ENCODE measurements around the gene OR4F6.

The OR4F6 gene

DNA sequence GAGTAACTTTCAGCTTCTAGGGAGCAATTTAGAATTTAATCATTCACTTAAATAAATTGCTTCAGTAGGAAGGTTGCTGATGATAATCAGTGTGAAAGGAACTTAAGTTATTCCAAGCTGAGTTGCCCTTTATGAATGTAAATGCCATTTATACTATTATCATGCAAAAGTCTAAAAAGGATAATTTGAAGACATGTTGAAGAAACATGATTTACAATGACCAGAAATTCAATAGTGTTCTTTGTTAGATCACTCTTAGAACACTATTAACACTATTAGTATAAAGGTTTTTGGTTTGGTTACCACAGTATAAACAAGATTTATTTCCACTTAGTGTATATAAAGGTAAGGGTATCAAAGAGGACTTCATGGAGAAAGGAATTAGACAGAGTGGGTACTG lies 1.6 kb downstream of the OR4F6 start:
- DNase-seq, result no peak

DNA sequence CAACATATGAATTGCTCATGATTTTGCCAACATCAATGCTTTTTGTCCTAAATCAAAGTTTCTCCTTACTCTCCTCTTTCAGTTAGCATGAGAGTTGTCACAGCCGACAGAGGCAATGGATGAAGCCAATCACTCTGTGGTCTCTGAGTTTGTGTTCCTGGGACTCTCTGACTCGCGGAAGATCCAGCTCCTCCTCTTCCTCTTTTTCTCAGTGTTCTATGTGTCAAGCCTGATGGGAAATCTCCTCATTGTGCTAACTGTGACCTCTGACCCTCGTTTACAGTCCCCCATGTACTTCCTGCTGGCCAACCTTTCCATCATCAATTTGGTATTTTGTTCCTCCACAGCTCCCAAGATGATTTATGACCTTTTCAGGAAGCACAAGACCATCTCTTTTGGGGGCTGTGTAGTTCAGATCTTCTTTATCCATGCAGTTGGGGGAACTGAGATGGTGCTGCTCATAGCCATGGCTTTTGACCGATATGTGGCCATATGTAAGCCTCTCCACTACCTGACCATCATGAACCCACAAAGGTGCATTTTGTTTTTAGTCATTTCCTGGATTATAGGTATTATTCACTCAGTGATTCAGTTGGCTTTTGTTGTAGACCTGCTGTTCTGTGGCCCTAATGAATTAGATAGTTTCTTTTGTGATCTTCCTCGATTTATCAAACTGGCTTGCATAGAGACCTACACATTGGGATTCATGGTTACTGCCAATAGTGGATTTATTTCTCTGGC lies 2.5 kb downstream of the OR4F6 start:
- no peak for DNase-seq

DNA sequence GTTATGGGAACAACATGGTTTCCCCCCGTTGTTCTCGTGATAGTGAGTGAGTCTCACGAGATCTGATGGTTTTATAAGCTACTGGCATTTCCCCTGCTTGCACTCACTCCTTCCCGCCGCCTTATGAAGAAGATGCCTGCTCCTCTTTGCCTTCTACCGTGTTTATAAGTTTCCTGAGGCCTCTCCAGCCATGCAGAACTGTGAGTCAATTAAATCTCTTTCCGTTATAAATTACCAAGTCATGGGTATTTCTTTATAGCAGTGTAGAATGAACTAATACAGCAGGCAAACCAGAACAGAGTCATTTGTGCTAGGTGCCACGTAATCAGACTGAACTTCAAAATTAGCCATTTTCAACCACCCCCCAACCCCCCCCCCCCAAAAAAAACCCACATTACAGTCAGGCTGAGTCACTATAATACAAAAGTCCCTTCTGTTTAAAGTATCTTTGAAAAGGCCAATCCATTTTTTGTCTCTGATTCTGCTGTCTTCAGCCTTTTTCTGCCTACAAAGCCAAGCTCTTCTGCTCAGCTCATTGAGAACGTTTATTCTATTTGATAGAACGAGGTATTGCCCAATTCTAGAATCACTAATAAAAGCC lies 4.1 kb downstream of the OR4F6 start:
- DNase-seq, result no peak

DNA sequence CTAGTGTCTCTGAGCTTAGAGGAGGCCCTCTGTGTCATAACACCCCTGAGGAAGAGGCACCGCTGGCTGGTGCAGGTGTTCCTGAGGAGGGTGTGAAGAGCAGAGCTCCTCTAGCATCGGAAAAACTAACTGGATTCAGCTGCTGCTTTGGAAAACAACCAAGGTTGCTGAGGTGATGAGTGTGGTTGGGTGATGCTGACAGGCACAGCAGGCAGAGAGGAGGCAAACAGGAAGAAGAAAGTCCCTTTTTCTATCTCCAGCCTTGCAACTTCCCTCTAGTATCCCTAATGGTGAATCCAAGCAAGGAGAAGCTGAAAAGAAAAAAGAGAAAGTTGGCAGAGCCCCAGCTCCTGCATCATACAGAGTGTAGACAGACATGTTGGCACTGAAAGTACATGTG lies 4.9 kb downstream of the OR4F6 start:
- no peak for DNase-seq

DNA sequence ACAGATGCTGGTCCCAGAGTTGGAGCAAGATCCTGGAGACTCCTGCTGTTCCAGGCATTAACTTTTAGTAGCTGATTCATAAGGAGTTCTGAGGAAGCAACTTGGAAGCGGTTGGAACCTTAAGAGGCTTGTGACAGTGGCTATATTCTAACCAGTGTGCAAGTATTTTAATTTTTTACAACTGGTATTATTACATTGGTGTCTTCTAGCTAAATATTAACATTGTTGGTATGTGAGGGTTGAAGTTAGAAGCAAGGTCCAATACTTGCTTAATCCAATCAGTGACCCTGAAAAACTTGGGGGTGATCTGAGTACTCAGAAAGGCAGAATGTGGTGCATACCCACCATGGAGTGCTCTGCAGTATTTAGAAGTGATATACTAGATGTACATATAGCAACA lies 7.1 kb downstream of the OR4F6 start:
- DNase-seq, result no peak

DNA sequence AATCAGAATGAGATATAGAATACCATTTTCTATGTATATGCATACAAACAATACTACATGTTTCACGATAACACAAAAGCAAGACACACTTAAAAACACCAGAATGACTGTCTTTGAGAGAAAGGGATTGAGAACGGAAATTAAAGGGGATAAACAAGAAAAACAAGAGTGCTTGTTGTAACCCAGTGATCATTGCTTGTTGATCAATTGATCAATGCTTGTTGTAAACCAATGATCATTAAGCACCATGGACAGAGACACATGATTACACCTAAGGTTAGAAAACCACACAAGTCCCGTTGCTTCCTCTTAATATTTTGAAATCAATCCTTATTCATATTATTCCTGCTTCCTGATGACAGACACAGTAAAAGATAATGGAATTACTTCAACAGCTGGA lies 7.6 kb downstream of the OR4F6 start:
- DNase-seq, result no peak

DNA sequence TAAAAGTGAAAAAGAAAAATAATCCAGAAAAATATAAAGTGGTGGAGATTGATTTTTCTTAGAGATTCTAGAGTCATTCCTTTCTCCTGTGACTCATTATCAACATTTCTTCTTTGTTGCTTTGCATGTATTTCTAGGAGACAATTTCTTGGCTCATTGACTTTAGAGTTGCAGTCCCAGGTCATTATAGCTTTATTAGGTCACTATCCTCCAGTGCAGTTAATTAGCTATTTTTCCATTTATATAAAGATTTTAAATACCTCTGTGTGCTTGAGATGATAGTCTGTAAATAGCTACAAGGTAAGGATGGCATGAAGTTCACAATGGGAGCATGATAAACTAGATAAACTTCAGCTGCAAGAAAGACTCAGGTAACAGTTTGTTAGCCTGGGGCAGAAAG lies 8.6 kb downstream of the OR4F6 start, which contains the start of gene OR4F15:
Gene OR4F15, plus strand, starts transcription at position 301 of the 400 bp plus-strand sequence. CDS start 5,985 bp downstream, outside the sequence.
- DNase-seq, result no peak

DNA sequence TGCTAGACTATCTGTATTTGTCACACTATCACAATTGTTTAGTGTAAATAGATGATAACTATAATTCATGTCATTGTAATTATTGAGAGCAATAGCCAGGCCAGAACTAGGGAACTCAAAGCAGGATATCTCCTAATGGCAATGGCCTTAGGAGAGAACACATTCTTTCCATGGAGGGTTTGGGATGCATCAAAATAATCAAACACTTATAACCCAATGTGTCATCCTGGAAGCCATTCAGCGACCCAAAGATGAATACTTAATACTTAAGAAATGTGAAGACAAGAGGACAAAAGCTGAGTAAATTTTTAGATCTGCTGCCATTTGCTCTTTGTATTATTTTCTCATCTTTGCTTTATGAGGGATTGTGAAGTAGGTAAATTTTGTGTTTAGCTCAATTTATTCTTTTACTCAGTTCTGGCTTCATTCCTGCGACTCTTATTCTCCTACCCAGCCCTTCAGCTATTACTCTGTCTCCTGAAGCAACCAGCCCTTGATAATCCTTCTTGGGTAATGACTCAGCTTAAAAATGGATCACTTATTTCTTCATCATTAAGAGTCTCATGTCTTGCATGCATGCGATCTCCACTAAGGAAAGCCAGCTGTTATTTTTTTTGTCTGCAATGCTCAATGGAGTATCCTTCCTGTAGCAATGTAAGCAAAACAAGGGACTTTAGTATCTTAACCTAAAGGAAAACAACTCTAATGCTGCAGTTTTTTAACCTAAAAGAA lies 10.7 kb downstream of the OR4F6 start:
- DNase-seq, result no peak

DNA sequence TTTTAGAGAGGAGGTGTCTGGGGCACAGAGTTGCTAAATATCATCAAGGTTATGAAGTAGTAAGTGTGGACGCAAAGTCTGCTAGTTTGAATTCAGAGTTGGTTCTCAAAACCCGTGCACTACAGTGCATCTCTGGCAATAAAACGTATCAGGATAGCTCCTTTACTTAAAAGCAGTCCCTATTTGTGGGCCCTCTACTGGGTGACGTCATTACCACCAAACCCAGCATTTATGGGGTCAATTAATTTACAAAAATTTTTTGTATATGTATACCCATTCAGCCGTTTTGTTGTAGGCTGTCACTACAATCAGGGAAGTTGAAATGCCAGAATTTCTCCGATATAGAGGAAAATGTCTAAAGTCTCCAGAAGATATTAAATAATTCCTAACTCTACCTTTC lies 17.5 kb downstream of the OR4F6 start:
- DNase-seq, result no peak

DNA sequence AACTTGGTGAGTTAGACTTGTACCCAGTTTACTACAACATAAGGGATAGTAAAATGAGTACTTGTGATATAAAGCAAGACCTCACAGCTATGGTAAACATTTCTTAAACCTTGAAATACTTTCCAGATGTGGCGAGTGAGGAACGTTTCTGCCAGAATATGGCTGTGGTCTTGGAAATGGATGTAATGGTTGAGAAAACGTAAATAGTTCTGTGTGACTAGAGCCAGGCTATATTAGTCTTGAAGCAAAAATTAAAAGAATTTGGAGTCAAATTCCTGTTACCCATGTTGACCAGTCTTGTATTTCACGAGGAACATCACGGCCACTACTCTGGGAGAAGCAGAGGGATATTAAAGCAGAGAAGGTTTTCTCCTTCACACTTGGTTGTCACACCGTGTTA lies 23.9 kb downstream of the OR4F6 start:
- DNase-seq, result no peak

DNA sequence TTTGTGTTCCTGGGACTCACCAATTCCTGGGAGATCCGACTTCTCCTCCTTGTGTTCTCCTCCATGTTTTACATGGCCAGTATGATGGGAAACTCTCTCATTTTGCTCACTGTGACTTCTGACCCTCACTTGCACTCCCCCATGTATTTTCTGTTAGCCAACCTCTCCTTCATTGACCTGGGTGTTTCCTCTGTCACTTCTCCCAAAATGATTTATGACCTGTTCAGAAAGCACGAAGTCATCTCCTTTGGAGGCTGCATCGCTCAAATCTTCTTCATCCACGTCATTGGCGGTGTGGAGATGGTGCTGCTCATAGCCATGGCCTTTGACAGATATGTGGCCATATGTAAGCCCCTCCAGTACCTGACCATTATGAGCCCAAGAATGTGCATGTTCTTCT lies 25.5 kb downstream of the OR4F6 start:
- no peak for DNase-seq

DNA sequence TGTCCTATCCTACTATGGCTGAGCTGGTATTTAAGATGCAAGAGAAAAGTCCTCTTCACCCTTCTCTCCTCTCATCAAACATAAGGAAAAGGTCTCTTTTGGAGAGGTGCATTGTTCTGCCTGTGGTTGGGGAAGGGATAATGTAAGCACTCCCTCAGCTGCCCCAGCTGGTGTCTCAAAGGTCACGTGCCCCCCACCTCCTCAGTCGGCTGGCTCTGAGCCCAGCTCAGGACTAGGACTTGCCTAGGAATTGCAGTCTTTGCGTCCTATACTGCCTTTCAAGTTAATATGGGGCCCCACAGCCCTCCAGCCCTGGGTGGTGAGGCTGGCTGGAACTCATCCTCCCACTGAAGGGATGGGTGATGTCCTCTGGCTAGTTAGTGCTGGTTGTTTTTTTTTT lies 38.3 kb downstream of the OR4F6 start:
- no peak for DNase-seq

DNA sequence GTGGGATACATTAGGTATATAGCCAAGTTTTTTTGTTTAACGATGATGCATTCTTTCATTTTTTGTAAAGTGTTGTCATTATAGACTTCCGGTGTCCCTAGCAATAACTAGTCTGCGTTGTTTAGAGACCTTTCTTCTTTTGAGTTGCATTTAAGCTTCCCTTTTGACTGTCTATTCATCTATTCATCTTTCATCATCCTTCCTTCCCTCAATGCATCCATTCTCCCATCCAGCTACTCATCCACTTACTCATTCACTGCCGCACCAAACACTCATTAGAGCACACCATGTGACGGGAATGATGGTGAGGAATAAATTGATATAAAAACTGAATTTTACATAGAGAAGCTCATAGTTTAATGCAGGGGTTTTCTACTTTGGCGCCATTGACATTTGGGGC lies 41.6 kb downstream of the OR4F6 start:
- DNase-seq, result no peak

DNA sequence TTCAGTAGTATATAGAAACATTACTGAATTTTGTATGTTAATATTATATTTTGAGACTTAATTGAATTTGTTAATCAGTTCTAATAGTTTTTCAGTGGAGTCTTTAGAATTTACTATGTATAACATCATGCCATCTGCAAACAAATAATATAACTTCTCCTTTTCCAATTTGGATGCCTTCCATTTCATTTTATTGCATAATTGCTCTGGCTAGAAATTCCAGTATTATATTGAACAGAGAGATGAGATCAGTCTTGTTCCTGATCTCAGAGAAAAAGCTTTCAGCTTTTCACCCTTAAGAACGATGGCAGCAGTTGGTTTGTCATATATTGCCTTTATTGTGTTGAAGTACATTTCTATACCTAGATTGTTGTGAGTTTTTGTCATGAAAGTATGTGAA lies 49.0 kb downstream of the OR4F6 start:
- no peak for DNase-seq

Measured in CD4-positive, alpha-beta T cell treated with Interleukin-12 subunit alpha and Interleukin-12 subunit beta, for 1 hour (primary cell).